DMS153 (cell line): ENCODE results near the gene KCNQ5.

Experiments used
- DNase-seq: peaks from one replicate; lab custom pipeline; 2025; lab: John Stamatoyannopoulos, UW

The KCNQ5 gene

DNA sequence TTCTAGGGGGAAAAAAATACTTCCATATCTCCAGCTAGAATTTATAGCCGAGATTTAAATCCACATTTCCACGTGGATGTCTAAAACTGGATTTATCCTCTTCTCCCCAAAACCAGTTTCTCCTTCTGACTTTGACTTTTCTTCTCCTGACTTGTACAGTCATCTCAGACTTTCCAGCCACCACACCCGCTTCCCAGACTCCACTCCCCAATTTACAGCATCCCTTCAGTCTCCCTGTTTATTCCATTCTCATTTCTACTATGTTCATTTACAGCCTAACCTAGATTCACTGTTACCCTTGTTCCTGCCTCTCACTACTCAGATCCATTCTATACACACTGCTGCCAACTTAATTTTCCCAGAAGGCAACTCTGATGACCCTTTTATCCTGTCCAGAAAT, 378.6 kb downstream of the KCNQ5 start:
- no peak for DNase-seq

DNA sequence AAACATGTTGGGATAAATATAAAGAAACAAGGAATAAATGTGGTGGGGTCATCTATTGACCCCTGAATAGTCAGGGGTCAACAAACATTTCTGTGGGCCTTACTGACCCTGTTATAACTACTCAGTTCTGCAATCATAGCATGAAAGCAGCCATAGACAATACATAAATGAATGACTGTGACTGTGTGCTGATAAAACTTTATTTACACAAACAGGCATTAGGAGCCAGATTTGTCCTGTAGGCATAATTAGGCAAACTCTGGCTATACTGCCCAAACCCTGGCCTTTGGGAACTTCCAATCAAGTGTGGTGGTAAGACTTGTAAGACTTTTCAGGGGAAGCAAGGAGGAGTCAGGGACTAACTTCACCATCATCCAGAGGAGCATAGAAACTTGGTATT, 380.7 kb downstream of the KCNQ5 start:
- no peak for DNase-seq

DNA sequence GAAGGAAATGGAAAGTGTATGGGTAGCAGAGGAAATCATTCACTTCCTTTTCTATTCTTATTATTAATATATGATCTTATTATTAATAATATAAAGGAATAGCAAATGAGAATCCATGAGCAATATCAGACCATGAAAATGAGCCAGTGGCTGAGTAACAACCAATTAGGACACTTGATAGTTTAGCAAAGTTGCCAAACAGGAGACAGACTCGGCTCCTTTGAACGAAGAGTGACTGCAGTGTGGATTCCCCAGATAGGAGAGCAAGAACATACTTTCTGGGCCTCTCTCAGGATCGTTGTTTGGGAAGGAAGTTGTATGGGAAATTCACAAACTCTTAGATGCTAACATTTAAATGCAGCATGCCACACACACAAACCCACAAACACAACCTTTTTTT, 381.4 kb downstream of the KCNQ5 start:
- no peak for DNase-seq

DNA sequence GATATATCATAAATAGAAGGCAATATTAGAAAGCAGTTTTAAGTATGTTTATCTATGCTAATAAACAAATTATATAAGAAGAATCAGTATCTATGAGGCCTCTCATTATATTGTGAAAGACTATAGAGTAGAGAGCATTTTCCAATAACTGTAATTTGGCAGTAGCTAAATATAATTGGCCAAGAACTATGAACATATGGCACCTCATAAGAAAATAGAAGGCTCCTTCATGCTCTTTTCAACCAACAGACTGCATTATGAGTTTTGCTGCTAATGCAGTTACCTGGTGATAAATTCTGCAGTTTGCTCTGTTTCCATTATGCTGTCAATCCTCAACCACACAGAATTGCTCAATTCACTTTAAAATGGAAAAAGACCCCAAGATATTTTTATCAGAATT, 382.4 kb downstream of the KCNQ5 start:
- DNase-seq, result no peak

DNA sequence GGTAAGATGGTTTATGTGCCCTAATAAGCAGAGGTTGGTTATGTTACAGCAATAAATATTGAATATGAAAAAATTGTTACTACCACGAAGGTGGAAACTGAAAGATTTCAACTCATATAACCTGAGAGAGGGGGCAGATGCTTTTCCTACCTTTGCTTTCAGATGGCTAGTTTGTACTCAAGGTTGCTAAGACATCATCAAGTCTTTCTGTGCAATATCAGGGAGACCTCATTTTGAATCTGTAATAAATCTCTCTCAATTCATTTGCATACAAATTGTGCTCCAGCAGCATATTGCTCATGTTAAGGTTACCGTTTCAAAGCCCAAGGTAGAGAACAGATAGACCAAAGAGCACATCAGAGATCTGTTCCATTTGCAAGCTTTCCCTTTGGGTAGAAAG, 383.0 kb downstream of the KCNQ5 start:
- no peak for DNase-seq

DNA sequence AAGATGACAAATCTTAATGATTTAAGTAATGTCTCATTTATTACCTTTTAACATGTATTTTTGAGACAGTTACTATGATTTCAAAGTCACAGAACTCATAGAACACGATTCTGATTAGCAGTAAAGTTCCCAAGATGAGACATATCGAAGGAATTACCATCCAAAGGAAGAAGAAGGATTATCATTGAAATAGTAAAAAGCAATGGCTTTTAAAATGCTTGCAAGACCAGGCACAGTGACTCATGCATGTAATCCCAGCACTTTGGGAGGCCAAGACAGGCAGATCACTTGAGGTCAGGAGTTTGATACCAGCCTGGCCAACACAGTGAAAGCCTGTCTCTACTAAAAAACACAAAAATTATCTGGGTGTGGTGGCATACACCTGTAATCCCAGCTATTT, 384.3 kb downstream of the KCNQ5 start:
- no peak for DNase-seq

DNA sequence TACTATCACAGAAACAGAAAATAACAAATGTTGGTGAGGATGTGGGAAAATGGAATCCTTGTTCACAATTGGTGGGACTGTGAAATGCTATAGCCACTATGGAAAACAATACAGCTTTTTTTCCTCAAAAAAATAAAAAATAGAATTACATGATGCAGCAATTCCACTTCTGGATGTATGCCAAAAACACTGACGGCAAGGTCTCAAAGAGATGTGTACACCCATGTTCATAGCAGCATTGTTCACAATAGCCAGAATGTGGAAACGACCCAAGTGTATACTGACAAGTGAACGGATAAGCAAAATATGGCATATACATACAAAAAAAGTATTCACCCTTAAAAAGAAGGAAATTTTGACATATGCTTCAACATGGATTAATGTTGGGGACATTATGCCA, 390.1 kb downstream of the KCNQ5 start:
- no peak for DNase-seq

DNA sequence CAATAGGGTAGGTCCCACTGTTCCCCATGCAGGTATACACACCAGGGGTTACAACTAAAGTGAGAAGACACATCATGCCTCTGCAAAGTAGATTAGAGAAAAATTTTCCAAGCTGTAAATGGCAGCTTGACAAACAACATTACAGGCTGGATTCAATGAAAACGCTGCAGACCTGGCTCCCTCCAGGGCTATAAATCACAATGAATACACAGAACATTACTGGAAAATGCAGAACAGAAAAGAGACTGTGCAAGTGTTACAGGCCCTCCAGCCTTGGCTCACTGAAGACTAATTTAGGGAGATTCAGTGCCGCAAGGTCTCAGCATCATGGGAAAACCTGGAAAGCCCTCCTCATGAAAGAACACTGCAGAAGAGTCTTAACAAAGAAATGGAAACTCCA, 395.6 kb downstream of the KCNQ5 start:
- DNase-seq, result peak; percentile 44

DNA sequence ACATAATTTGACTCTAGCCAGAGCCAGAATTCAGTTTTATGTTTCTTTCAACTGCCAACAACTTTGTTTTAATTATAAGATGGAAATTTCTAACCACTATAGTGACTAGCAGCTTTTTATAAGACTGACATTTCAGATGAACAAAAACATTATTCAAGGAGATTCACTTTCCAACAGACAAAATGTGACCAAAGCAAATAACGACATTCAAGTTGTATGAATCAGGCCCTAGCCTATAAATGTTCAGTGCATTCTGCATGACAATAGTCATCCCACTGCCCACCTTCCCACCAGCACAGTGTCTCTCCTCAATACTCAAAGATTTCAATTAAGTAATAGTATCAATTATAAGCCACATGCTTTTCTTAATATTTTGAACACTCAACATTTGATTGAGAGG, 402.7 kb downstream of the KCNQ5 start:
- DNase-seq, result no peak

DNA sequence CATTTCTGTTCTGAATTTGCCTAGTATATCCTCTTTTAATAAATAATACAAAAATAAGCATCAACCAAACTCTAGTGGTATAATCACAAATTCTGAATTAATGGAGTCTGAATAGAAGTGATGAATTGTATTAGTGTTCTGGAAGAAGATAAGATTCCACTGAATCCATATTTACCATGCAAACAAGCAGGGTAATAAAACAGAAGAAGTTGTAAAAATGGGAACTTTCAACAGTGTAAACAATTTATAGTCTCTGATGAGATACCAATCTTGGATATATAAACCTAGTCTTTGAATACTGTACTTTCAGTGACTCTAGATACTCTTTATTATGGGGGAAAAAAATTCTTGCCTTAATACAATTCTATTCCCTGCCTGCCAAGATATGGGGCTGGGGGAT, 405.8 kb downstream of the KCNQ5 start:
- DNase-seq, result no peak

DNA sequence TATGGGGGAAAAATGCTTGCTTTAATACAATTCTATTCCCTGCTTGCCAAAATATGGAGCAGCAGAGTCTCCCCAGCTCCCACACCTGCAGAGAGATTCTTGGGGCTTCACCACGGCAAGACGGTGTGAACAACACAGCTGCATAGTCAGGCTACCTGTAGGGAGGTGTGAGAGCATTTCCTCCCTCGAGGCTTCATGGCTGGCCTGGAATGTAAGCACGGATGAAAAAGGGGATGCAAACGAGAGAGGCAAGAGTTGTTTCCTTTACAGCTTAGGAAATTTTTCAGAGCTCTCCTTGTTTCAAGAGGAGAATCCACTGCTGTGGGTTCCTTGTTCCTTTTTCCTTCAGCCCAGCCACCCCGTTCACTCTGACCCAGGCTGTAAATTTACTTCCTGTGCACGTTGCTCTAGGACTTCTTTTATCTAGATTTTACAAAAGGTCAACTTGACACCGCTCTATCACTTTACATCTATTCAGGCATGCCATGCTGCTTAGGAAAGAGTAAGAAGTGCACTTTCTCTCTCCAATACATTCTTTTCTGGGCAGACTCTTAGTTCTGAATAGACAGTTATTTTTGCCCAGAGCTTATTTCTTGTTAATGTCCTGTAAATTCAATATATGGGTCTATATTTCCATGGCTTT, 406.4 kb downstream of the KCNQ5 start:
- DNase-seq, result no peak

DNA sequence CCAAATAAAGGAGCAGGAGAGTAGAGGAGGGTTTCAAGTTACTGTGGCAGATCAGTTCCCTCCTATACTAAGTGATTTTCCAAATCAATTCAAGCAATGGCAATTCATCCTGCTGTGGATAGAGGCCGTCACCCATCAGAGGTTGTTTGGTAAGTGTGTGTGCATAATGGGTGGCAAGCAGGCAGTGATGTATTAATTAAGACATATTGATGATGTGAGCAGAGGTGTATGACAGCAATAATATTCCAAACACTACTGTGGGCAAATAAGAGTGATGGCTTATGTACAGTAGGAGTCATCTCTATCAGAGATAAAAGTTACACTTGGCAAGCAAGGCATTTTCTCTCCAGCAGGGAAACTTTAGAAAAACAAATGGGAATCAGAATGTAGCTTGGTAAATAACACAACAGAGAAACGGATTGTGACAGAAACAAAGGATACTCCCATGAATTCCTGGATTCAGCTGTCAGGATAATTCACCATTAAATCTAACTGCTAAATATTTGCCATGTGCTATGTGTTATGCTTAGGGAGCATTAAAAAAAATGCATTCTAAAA, 407.1 kb downstream of the KCNQ5 start:
- no peak for DNase-seq

DNA sequence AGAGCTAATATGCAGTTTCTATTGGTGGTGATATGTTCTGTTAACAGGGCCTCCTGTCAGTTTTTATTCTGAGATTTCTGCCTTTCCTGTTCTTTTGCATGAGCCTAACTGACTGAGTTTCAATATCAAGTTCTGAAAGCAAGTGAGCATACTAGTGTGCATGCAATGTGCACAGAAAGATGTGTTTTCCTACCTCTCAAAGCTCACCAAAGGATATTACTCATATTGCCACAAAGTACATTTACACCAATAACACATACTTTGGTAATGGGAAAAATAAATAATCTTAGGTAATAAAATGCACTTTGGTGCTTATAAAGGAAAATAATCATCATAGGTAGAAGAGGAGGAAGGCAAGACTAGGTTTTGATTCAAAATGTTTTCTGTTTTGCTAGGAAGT, 408.4 kb downstream of the KCNQ5 start:
- DNase-seq, result no peak

DNA sequence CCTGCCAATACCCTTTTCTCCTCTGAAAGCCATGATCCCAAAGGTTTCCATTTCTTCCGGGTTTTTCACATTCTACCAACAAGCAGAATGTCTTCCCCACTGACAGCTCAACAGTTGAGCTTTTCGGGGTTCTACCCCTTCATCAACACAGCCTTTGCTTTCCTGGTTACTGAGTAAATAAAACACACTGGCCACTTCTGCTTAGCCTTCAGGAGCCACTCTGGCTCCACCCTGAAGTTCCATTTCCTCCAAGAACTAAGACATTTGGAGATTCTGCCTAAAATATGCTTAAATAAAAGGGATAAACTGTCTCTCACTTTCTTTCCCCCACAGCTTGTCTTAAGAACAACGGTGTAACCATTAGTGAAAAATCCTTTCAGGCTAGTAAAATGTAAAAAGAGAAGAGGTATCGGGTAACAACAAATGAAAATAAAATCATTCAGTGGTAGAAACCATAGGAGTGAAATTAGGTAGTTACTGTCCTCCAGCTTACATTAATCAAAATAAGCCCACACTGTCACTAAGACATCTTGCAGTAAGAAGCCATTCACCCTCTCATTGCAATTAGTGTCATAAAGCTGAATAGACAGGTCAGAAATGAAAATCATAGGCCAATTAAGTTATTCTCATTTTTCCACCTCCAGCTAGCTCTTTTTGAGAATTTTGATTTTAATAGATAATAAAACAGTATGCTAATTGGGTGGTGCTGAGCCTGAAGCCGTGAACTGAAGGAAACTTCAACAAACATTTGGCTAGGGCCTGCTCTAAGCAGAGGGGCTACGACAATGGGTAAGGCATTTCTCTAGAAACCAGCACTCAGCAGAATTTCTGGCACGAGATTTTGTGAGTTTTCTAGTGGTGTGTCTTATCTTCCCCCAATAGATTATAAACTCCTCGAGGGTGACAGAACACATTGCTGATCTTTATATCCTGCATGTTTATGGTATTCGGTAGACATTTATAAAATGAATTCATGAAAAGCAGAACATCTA, 409.2 kb downstream of the KCNQ5 start:
- no peak for DNase-seq

DNA sequence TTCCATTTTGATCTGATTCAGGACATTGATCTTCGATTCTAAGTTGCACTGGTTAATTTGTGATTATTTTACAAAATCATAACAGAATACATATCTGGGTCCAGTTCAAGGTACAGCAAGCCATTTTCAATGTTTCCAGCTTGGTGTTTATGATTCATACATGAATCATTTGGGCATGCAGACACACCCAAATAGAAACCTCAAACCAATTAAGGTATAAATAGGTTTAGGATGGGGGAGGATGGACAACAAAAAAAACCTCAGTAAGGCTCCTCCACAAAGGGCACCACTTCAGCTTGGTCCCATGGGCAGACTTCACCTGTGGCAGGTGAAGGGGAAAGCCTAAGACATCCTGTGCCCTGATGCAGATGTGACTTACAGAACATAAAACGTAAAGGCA, 410.7 kb downstream of the KCNQ5 start:
- DNase-seq, result peak; percentile 18

DNA sequence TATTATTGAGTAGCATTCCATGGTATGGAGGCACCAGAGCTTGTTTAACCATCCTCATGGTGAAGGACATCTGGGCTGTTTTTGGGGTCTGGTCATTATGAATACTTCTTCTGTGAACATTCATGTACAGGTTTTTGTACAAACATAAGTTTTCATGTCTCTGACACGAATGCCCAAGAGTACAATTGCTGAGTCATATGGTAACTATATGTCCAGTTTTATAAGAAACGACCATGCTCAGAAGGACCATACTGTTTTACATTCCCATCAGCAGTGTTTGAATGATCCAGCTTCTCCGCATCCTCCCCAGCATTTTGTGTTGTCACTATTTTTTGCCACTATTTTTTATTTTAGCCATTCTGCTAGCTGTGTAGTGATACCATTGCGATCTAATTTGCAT, 414.8 kb downstream of the KCNQ5 start:
- DNase-seq, result no peak

DNA sequence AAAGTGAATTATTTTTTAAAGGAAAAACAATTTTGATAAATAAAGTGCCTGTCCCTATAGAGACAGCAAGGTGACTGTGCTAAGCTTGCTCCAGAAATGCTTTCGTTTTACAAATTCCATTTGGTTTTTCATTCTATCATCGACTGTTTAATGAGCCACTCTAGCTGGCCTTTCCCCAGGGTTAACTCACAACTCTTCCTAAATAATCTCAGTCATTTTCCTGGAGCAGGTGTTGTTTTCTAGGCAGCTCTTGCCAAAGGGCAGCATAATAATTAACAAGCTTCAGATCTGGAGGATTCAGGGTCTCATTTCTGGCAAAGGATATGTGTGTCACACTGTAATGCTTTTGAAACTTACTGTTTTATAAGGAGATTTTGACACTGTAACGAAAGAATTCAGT, 419.2 kb downstream of the KCNQ5 start:
- DNase-seq, result no peak

DNA sequence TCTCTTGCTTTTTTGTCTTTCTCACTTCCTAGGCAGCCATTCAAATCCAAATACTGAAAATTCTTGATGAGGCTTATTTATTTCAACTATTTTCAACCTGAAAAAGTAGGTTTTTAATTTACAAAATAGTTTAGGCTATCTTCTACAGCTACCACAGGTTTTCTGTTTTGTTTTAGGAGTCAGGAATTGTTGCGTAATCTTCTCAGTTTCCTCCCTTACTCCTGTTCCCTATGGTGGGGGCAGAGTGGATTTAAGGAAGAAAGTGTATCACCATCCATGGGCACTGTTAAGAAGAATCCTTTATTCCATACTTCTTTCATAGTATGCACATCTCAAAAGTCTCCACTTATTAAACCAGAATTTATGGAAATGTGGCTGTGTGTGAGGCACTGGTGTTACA, 421.0 kb downstream of the KCNQ5 start:
- DNase-seq, result no peak

DNA sequence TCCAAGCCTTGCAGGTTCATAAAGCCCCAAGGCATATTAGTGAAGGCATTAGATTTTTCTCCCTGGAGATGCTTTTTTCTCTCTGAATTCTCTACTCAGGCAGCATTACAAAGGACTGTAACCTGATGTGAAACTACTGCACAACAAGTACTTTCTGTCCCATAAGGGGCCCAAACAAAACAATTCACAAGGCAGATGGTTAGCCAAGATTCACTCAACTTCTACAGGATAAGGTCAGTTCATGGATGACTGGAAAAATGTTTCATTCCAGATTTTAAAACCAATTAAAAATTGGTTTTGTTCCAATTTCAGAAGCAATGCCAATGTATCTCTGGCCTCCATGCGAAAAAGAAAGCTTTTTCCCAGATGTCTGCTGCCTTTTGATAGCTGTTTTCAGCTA, 421.6 kb downstream of the KCNQ5 start:
- DNase-seq, result no peak

DNA sequence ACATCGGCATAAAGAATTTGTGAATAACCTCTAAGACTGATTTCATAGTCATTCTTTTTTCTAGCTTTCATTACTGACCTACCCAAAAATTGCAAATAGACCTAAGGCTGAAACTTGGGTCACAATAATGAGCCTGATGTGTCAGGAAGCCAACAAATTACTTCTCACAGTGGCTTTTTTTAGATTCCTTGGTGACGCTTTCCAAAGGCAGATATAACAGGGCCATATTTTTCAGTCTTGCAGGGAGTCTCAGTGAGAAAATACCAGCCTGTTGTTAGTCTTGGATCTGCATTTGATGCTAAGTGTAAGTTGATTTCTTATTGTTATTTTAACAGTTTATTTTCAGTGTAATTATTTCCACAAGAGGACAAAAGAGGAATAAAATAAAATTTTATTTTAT, 423.7 kb downstream of the KCNQ5 start:
- no peak for DNase-seq

DNA sequence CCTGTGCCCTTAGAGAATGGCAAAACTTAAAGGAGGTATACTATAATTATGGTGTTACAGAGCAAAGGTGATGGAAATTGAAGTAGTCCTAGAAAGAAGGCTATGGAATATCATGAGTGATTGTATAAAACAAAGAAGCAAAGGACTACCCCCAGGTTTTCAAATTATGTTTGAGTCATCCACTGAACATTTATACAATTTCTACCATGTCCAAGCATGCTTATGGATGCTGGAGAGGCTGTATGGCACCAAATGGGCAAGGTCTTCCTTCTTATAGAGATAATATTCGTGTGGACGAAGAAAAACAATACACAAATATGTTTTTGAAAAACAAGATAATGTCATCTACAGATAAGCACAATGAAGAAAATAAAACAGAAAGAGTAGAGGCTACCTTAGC, 425.9 kb downstream of the KCNQ5 start:
- DNase-seq, result no peak

DNA sequence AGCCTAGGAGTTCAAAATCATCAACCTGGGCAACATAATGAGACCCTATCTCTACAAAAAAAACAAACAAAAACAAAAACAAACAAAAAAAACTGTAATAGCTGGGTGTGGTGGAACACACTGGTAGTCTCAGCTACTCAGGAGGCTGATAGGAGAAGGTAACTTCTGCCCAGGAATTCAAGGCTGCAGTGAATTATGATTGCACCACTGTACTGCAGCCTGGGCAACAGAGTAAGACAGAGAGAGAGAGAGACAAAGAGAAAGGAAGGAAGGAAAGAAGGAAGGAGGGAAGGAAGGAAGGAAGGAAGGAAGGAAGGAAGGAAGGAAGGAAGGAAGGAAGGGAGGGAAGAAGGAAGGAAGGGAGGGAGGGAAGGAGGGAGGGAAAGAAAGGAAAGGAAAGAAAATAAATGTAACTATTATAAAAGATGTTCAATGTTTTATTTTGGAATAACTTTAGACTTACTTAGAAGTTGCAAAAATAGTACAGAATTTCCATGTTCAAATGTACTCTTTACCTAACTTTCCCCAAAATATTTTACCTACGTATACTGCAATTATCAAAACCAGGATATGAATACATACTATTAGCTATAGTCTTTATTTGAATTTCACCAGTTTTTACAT, 428.2 kb downstream of the KCNQ5 start:
- DNase-seq, result no peak

DNA sequence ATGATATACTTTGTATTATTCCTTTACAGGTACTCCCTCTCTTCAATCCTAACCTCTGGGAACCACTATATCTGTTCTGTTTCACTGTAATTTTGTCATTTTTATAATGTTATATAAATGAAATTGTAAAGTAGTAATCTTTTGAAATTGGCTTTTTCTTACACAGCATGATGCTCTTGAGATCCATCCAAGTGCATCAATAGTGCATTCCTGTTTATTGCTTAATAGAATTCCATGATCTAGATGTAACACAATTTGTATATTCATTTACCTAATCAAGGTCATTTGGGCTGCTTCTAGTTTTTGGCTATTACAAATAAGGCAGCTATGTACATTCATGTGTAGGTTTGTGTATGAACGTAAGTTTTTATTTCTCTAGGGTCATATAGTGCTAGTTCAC, 428.8 kb downstream of the KCNQ5 start:
- no peak for DNase-seq
